NT2/D1 (cell line): ENCODE data around the gene KRTAP20-2.

Experiments
- DNase-seq: peaks from one replicate; pipeline ENCODE4 v3.0.0-alpha.2; 2011; ENCODE audit warnings: low read depth, low spot score
- H3K27me3 ChIP-seq: 2 replicates; pipeline ENCODE4 v1.6.0; 2011; ENCODE audit warnings: mild to moderate bottlenecking; ENCODE audit not compliant: insufficient read length, insufficient read depth
- H3K36me3 ChIP-seq: 2 replicates; pipeline ENCODE4 v1.6.1; 2011; ENCODE audit warnings: mild to moderate bottlenecking, low read length, mixed read lengths; ENCODE audit not compliant: insufficient read depth, insufficient read length
- H3K4me1 ChIP-seq: 2 replicates; pipeline ENCODE4 v1.5.1; 2011; ENCODE audit not compliant: insufficient read depth, insufficient read length
- H3K4me3 ChIP-seq: 2 replicates; pipeline ENCODE4 v1.5.1; 2011; ENCODE audit warnings: low read depth; ENCODE audit not compliant: insufficient read length
- H3K9ac ChIP-seq: 2 replicates; pipeline ENCODE4 v1.6.0; 2011; ENCODE audit warnings: low read depth; ENCODE audit not compliant: insufficient read length
- H3K9me3 ChIP-seq: 2 replicates; pipeline ENCODE4 v1.5.1; 2011; ENCODE audit warnings: mild to moderate bottlenecking, low read length; ENCODE audit not compliant: insufficient read depth
- SUZ12 ChIP-seq: IDR thresholded peaks from 2 replicates; pipeline ENCODE4 v1.6.1; 2011; ENCODE audit not compliant: insufficient read length, insufficient read depth; ENCODE audit errors: extremely low read depth
- YY1 ChIP-seq: IDR thresholded peaks from 2 replicates; pipeline ENCODE4 v1.6.1; 2011; ENCODE audit not compliant: insufficient read length, insufficient read depth
- ZNF274 ChIP-seq: IDR thresholded peaks from 2 replicates; pipeline ENCODE4 v1.6.1; 2011; ENCODE audit warnings: mild to moderate bottlenecking, low read depth, low read length

The KRTAP20-2 gene

DNA sequence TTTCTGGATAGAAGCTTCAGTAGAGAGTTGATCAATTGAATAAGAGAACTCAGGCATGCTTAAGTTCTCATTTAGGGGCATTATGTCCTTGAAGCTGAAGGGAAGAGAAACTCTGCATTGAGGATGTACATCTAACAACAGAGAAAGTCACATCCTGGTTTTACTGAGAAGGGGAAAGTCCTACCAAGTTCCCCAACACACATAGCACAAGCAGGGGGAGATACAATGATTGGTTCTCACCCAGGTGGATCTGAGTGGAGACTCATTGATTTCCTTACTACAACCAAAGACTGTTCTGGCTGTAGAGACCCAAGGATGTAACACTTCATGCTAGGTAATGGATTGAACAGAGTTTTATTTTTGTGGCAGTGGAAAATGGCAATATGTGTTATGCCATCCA is 19.8 kb upstream of the KRTAP20-2 start:
- no peak overlapping the region for H3K9ac ChIP-seq
- DNase-seq = no peak
- no peaks in the 10 kb centered on the region for H3K9me3 ChIP-seq
- no peak overlapping the region for H3K4me3 ChIP-seq
- H3K36me3 ChIP-seq = no peaks in the 10 kb centered on the region
- H3K27me3 ChIP-seq = no peaks in the 10 kb centered on the region
- TF ChIP-seq YY1 (no peak), ZNF274 (no peak), SUZ12 (no peak)
- no peaks in the 10 kb centered on the region for H3K4me1 ChIP-seq

DNA sequence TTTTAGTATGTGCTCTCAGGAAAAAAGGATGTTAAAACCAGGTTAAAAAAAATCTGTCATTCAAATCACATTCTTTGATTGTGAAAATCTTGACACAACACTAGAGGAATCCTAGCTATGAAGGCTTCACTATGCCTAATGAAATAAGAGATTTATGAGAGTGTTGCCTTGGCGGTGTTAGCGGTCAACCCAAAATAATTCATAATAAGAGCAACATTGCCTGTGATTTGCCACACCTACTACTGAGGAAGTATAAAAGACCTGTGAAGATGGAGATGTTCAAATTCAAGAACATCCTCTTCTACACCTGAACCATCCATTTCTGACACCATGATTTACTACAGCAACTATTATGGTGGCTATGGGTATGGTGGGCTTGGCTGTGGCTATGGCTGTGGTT is 18.9 kb upstream of the KRTAP20-2 start, which contains the start of gene KRTAP20-1:
Gene KRTAP20-1 (plus strand): TSS at position 301 of the 400 bp plus-strand sequence. CDS start 30 bp downstream, at position 331.
- TF ChIP-seq ZNF274 = no peak
- no peak for TF ChIP-seq YY1
- TF ChIP-seq SUZ12 = no peak
- no peaks in the 10 kb centered on the region for H3K9me3 ChIP-seq
- no peaks in the 10 kb centered on the region for H3K36me3 ChIP-seq
- no peaks in the 10 kb centered on the region for H3K4me1 ChIP-seq
- H3K4me3 ChIP-seq = no peak within 1 kb of the TSS
- H3K27me3 ChIP-seq = no peaks in the 10 kb centered on the region
- no peak within 1 kb of the TSS for H3K9ac ChIP-seq
- DNase-seq = no peak

DNA sequence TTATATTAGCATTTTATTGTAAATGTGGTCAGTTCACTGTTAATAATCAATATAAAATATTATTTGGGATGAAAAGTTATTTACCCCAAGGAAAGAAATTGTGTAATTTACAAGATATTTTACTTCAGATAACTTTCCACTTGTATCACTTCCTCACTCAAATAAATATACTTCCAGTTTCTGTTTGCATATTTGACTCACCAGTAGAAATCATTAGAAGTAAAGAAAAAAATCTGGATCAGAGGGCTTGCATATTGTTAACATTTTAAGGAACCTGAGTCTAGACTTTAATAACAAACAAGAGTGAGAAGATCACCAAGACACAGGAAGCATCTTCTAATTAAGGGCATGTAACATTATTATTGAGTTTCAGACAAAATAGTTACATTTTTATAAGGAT is 14.9 kb upstream of the KRTAP20-2 start:
- Histone ChIP-seq H3K36me3 (no peaks in the 10 kb centered on the region), H3K4me1 (no peaks in the 10 kb centered on the region), H3K27me3 (no peaks in the 10 kb centered on the region), H3K9ac (no peak overlapping the region), H3K4me3 (no peak overlapping the region), H3K9me3 (peaks cover 10% of the 10 kb centered on the region; the same call in 1 of the 2 replicates)
- TF ChIP-seq YY1 (no peak), SUZ12 (no peak), ZNF274 (no peak)
- DNase-seq = no peak

DNA sequence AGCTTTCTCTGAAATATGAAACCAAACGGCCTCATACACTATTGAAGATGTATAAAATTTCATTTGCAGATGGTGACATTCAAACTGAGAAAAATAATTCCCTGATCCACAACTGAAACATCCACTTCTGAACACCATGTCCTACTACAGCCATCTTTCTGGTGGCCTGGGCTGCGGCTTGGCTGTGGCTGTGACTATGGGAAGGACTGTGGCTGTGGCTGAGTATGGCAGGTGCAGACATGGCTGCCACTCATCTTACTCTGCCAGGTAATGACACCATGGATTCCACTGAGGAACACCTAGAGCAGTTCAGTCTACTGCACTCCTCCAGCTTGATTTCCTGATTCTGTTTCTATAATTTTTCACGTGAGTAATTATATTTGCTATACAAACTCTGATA is 14.5 kb upstream of the KRTAP20-2 start, which contains the start of gene KRTAP20-4:
Gene KRTAP20-4 (plus strand): TSS at position 106 of the 400 bp plus-strand sequence.
- no peak within 1 kb of the TSS for H3K4me3 ChIP-seq
- H3K9ac ChIP-seq = no peak within 1 kb of the TSS
- TF ChIP-seq ZNF274 (no peak), SUZ12 (no peak), YY1 (no peak)
- H3K4me1 ChIP-seq = no peaks in the 10 kb centered on the region
- H3K36me3 ChIP-seq = no peaks in the 10 kb centered on the region
- no peaks in the 10 kb centered on the region for H3K27me3 ChIP-seq
- DNase-seq = no peak
- H3K9me3 ChIP-seq = peaks cover 14% of the 10 kb centered on the region; the same call in 1 of the 2 replicates

DNA sequence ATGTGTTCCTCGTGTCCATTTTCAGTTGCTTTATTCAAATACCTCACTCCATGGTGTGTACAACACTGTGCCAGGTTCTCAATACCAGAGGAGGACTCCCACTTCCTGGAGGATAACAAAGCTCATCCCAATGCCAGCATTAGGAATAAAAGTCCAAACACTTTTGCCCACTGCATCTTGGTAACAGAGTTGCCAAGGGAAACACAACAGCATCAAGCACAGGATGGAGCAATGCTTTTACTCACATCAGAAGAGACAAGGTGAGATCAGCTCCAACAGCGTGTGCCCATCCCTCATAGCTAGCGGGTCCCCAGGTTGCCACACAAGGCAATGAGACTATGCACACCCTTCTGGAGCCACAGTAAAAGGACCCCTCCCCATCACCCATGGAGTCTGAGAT is 11.6 kb upstream of the KRTAP20-2 start:
- Histone ChIP-seq H3K9ac (no peak overlapping the region), H3K9me3 (peaks cover 15% of the 10 kb centered on the region; the same call in 1 of the 2 replicates), H3K27me3 (no peaks in the 10 kb centered on the region), H3K4me3 (no peak overlapping the region), H3K36me3 (no peaks in the 10 kb centered on the region), H3K4me1 (no peaks in the 10 kb centered on the region)
- TF ChIP-seq SUZ12 (no peak), ZNF274 (no peak), YY1 (no peak)
- no peak for DNase-seq

DNA sequence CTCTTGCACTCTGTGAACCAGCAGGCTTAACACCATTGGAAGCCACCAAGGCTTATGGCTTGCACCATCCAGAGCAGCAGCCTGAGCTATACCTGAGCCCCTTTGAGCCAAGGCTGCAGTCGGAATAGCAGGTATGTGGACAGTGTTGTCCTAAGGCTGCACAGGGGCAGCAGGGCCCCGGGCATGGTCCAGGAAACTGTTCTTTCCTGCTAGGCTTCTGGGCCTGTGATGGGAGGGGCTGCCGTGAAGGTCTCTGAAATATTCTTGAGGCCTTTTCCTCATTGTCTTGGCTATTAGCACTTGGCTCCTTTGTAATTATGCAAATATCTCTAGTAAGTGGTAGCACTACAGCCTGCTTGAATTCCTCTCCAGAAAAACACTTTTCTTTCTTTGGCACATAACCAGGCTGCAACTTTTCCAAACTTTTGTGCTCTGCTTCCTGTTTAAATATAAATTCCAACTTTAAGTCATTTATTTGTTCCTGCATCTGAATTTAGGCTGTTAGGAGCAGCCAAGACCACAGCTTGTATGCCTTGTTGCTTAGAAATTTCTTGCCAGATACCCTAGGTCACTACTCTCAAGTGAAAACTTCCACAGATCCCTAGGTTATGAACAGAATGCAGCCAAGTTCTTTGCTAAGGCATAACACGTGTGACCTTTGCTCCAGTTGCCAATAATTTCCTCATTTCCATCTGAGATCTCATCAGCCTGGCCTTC is 9.4 kb upstream of the KRTAP20-2 start:
- H3K4me1 ChIP-seq = no peaks in the 10 kb centered on the region
- H3K27me3 ChIP-seq = no peaks in the 10 kb centered on the region
- H3K9ac ChIP-seq = no peak overlapping the region
- peaks cover 15% of the 10 kb centered on the region; the same call in 1 of the 2 replicates for H3K9me3 ChIP-seq
- H3K4me3 ChIP-seq = no peak overlapping the region
- TF ChIP-seq ZNF274 (no peak), YY1 (no peak), SUZ12 (no peak)
- no peaks in the 10 kb centered on the region for H3K36me3 ChIP-seq
- no peak for DNase-seq

DNA sequence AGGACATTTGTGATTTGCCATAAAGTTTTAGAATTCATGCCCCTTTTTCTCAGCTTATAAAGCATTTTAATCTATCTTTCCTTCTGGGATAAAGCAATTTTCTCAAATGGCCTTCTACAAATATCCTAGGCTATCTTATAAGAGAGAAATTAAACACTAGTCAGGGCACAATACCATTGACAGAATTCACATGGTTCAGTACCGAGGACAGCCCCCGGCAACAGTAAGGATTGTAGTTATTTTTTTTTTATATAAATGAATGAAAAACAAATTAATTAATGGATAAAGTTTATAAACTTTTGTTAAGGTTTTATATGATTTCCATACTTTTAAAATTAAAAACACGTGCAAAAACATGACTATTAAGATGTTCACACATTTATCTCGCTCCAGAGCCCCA is 6.9 kb upstream of the KRTAP20-2 start:
- Histone ChIP-seq H3K9me3 (peaks cover 15% of the 10 kb centered on the region; the same call in 1 of the 2 replicates), H3K9ac (no peak overlapping the region), H3K27me3 (no peaks in the 10 kb centered on the region), H3K4me1 (no peaks in the 10 kb centered on the region), H3K4me3 (no peak overlapping the region), H3K36me3 (no peaks in the 10 kb centered on the region)
- TF ChIP-seq ZNF274 (no peak), SUZ12 (no peak)
- DNase-seq = no peak

DNA sequence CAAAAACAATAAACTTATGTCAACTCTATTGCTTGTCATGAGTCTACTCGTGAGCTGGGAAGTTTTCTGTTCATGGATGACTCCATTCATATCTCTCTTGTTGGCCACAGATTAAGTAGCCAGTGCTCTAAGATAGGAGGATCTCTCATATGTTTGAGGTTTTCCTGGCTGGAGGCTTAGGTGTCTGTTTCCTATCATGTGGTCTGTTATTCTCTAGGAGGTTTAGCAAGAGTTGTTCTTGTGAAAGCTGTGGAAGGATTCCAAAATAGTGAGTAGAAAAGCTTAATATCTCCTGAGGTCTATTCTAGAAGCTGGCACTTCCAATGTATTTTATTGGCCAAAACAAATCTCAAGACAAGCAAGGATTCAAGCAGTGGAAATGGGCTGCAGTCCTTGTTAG is 5.8 kb upstream of the KRTAP20-2 start:
- H3K9ac ChIP-seq = no peak overlapping the region
- H3K9me3 ChIP-seq = peaks cover 15% of the 10 kb centered on the region; the same call in 1 of the 2 replicates
- TF ChIP-seq ZNF274 (no peak), YY1 (no peak), SUZ12 (no peak)
- no peaks in the 10 kb centered on the region for H3K27me3 ChIP-seq
- no peak overlapping the region for H3K4me3 ChIP-seq
- no peaks in the 10 kb centered on the region for H3K4me1 ChIP-seq
- H3K36me3 ChIP-seq = no peaks in the 10 kb centered on the region
- no peak for DNase-seq
